ENCODE results near the gene ZFHX3.

The ZFHX3 gene

DNA sequence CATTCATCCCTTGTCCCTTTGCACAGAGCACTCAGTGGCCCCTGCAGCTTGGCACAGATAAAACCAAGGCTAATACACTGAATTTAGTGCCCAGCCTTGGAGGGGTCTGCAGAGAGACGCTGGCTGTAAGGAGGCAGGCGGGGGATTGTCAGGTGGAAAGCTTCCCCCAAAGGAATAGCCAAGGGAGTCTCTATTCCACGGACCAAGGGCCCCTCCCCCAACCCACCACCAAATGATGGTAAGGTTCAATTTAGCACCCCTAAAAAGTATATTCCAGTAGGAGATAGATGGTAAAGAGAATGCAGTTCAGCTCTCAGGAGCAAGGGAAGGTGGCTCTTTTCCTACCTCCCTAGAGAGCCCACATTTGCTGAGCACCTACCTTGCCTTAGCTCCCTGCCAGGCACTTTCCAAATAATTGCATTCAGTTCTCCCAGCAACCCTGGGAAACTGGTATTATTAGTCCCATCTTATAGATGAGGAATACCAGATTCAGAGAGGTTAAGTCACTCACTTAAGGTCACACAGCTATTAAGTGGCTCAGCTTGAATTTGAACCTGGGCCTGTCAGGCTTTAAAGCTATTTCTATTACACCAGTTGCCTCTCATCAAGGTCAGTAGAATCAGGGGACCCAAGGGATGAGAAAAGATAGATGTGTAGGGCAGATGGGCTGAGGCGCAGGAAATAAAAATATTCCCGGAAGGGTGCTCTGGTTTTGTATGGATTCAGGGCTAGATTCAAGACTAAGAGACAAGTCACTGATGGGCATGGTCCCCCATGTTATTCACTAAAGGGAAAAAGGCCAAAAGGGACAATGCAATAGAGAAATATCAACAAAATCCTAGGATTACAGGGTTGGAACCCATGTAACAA, 20.0 kb upstream of the ZFHX3 start:
- DNase-seq (ENCODE audit: low read depth): no peak

DNA sequence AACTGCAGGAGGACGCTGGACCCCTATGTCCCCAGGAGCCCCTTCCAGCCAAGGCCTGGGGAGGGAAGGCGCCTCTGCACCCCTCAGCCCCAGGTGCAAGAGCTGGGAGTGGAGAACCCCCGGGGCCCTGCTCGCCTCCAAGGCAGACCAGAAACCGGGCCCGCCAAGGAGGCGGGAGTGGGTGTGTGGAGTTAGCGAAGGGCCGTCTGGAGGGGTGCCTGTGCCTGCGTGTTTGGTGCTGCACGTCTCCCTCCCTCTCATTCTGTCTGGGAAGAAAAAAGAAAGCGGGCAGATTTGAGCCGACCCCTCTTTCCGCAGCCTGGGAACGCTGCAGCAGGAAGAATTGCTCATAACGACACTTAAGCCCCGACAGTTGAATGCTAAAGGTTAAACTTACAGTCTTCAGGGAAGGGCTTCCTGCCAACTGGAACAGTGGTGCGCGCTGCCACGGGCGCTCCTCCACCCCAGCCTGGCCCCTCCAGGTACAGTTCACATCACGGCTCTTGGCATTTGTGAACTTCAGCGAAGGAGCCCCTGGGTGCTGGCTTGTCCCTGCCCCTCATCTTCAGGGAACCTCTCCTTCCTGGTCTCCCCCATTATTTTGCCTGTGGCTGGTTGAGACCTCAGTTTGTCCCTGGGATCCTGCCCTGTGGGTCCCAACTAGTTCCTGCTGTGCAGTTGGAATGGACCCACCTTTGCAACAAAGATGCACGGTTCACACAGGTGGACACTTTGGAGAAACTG, 19.2 kb upstream of the ZFHX3 start:
- no peak for DNase-seq (ENCODE audit: low read depth)

- DNase-seq (ENCODE audit: low read depth): no peak
These were observed 18.5 kb upstream of the ZFHX3 start for GRCh38 chr16:73066331-73066926.

DNA sequence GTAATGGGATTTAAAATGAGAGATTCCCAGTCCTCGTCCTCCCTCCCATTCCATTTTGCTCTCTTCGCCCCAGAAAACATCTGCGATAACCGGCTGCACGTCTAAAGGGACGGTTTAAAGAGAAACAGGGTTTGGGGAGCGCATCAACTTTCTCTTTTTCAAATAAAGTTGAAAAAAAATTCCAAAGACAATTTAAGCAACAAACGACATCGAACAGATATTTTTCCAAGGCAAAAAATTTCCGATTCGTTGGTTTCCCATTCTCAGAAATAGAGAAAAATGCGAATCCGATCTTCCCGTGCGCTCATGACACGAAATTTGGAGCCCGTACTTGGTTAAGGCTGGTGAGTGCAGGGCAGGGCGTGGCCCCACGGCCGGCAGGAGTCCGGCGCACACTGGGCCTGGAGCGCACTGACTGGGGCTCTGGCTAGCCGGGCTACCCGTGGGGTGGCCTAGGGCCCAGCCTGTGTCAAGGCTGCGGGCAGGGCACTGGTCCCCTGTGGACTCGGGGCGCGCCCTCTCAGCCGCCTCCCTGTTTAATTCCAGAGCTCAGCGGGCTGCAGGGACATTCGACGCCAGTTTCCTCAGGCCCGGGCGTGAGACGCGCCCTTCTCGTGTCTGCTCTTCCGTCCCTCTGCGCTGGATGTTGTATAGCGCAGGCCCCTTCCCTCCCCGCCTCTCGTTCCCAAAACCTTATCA, 17.9 kb upstream of the ZFHX3 start:
- no peak for DNase-seq (ENCODE audit: low read depth)

DNA sequence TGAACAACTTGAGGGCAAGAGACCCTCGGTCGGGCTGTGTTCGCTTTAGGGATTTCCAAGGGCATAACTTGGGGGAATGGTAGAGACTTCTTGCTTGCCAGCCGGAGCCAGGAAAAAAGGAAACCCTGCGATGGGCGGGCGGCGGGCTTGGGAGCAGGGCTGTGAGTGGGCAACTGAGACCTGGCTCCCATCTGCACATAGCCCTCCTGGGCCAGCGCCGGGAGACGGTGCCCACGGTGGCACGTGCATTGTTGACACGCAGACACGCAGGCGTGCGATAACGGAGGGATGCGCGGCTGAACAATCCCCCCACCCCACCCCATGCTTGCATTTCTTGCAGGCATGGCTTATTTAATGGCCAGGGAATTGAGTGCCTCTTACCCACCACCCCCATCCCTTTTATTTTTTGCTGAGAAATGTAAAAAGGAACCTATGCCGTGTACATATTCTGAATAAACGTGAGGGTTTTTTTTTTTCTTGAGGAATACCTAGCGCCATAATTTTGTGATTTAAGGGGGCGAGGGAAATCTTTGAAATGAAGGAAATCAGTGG, 17.1 kb upstream of the ZFHX3 start:
- DNase-seq (ENCODE audit: low read depth): no peak

DNA sequence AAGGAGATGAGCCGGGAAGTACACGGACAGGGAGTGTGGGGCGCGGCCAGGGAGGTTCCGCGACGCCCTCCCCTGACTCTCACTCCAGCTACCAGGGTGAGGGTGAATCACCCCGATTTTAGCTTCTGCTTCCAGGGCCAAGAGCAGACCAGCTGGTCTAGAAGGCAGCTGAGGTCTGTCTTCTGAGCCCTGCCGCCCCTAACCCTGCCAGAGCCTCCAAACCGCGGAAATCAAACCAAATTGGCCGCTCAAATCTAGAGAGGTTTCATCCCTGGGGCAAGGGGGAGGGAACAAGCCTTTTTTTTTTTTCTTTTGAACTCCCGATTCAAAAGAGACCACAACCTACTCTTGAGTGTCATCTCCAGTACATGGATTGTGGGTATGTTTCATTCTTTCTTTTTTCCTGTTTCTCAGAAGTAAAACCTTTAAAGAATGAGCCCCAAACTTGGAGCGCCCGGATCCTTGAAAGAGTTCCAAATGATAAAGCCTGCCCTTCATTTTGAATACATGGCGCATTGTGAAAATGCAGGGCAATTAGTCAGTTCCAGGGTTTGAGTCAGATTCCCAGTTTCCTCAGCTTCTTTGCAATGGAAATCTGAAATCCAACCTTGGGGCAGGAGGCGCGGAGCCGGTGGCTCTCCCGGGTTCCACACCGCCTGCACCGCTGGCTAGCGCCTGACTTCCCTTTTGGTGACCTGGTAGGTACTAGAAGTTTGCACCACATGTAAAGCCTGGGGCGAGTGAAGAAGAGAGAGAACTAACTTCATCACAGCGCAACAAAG, 16.5 kb upstream of the ZFHX3 start:
- no peak for DNase-seq (ENCODE audit: low read depth)

- no peak for DNase-seq (ENCODE audit: low read depth)
These were observed 15.9 kb upstream of the ZFHX3 start for GRCh38 chr16:73063854-73064211.

GRCh38 chr16:73062743-73063733, 15.1 kb upstream of the ZFHX3 start:
- no peak for DNase-seq (ENCODE audit: low read depth)

DNA sequence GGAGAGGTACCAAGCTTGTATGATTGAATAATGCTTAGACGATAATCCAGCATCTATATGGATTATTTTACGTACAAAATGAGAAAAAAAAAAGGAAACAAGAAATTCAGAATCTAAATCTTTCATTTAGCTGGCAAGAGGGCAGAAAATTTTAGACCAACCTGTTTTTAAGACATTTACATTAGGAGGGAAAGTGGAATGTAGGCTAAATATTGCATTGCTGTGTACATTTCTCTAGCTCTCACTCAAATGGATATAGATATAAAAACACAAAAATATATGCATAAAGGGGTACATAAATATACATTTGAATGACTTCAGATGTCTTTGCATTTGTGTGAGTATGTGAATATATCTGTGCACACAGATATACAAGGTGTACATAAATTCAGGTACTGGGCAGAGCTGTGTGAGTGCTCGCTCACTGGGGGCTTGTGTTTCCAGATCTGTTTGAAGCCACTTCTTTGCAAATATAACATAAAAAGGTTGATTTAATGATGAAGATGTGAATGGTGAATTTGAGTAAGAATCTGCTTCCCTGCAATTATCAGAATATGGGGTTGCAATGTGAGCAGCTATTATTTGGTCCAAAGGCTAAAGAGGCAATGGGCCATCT, 14.2 kb upstream of the ZFHX3 start:
- DNase-seq (ENCODE audit: low read depth): no peak

GRCh38 chr16:73060892-73061490, 13.1 kb upstream of the ZFHX3 start:
- no peak for DNase-seq (ENCODE audit: low read depth)

DNA sequence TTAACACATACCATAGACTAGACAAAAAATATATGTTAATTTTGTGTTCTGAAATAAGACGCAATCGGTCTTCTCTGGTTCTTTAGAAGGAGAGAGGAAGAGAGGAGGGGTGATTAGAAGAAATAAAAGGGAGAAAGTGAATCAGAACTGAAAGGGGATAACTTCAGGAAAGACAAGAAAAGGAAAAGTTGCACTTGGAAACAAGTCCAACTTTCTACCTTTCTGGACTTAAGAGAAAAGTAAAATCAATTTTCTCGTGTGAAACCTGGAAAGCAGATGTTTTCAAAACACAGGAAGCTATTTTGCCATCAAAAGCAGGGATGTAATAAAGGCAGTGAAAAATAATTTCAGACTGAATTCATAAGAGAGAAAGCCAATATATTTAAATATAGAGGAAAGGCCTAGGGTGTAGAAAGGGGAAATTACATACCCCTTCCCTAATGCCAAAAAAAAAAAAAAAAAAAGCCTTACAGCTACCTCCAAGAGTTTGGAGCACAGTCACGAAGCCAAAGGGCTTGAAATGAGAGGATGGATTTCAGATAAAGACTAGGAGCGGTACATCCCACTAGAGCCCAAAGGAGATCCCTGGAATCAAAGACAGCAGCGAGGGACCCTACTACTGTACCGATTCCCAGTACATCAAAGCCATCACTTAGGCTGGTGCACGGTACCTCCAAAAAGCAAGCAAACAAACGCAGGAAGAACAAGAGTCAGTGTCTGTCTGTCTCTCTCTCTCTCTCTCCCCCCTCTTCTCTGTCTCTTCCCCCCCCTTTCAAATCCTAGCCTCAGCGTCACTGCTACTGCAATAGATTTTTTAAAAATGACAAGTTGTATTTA, 12.1 kb upstream of the ZFHX3 start:
- DNase-seq (ENCODE audit: low read depth): no peak

- no peak for DNase-seq (ENCODE audit: low read depth)
These were observed 10.9 kb upstream of the ZFHX3 start for GRCh38 chr16:73058616-73059409.

DNA sequence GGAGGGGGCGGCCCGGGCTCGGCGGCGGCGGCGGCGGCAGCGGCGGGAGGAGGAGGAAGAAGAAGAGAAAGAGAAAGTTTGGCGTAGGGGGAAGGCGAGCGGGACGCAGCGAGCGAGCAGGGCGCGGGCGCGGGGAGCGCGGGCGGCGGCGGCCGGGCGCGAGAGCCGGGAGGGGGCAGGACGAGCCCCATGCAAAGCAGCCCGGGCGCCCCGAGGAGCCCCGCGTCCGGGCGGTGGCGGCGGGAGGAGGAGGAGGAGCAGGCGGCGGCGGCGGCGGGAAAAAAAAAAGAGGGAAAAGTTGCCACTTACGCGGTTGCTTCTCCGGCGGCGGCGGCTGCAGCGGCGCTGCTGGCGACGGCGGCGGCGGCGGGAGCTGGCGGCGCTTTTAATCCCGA, 10.3 kb upstream of the ZFHX3 start:
- DNase-seq (ENCODE audit: low read depth): no peak

- no peak for DNase-seq (ENCODE audit: low read depth)
These were observed 9.6 kb upstream of the ZFHX3 start for GRCh38 chr16:73057291-73058210.

- DNase-seq (ENCODE audit: low read depth): no peak
These were observed 9.0 kb upstream of the ZFHX3 start for GRCh38 chr16:73056921-73057290.

- no peak for DNase-seq (ENCODE audit: low read depth)
These were observed 8.5 kb upstream of the ZFHX3 start for GRCh38 chr16:73056448-73056847.

Data from activated T-helper 9 cell treated with anti-CD3 and anti-CD28 coated beads, Interleukin-2, amount 50 U/mL, for 16 hours (primary cell).